ENCODE results near the gene TBCA.

Gene TBCA

DNA sequence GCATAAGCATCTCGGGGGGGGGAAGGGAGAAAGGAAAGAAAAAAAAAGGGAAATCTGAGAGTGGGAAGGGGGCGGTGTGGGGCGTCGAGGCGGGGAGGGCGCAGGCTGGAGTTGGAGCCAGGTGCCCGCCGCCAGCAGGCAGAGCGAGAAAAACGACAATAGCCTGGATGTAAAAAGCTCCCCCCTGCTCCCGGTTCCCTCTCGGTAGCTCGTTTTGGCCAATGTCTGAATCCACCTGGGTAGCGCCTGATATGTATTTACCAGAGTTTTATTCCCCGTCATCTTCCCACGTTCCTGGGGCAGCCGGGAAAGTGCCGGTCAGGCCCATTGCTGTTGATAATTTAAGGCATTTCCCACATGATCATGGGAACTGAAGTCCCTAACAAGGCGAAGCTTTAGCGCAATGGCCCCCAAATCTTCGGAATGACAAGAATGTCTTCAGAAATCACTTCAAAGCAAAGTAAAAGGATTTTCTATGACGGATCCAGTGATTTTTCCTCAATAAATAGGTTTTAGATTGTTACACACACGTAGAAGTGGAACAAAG lies 134.7 kb downstream of the TBCA start:
- peak; percentile 88 to 92 for DNase-seq
